ENCODE results near the gene NPLOC4.

The NPLOC4 gene

GRCh38 chr17:81545160-81545949, 91.6 kb downstream of the NPLOC4 start:
- Histone ChIP-seq H3K36me3 (ENCODE audit: control insufficient read depth, insufficient read depth, low read length) (no peaks in the 10 kb centered on the region), H2AFZ (no peak overlapping the region), H3K4me1 (no peaks in the 10 kb centered on the region), H3K4me2 (ENCODE audit: low read length) (no peak overlapping the region), H3K27me3 (ENCODE audit: control insufficient read depth, insufficient read depth, low read length) (no peaks in the 10 kb centered on the region), H3K27ac (no peak overlapping the region), H3K9me3 (ENCODE audit: control insufficient read depth, low read length) (no peaks in the 10 kb centered on the region), H3K9ac (no peak overlapping the region), H3K79me2 (no peaks in the 10 kb centered on the region), H3K4me3 (ENCODE audit: low read depth, low read length) (no peak overlapping the region)
- no peak for TF ChIP-seq CTCF (IDR thresholded peaks at IDR 0.05)

GRCh38 chr17:81544281-81544974, 92.5 kb downstream of the NPLOC4 start:
- Histone ChIP-seq H3K36me3 (ENCODE audit: control insufficient read depth, insufficient read depth, low read length) (no peaks in the 10 kb centered on the region), H2AFZ (no peak overlapping the region), H3K4me2 (ENCODE audit: low read length) (no peak overlapping the region), H3K27ac (no peak overlapping the region), H3K9me3 (ENCODE audit: control insufficient read depth, low read length) (no peaks in the 10 kb centered on the region), H3K4me1 (no peaks in the 10 kb centered on the region), H3K79me2 (no peaks in the 10 kb centered on the region), H3K9ac (no peak overlapping the region), H3K27me3 (ENCODE audit: control insufficient read depth, insufficient read depth, low read length) (no peaks in the 10 kb centered on the region), H3K4me3 (ENCODE audit: low read depth, low read length) (no peak overlapping the region)
- no peak for TF ChIP-seq CTCF (IDR thresholded peaks at IDR 0.05)

GRCh38 chr17:81543756-81544155, 93.2 kb downstream of the NPLOC4 start:
- H3K36me3 ChIP-seq (ENCODE audit: control insufficient read depth, insufficient read depth, low read length), result no peaks in the 10 kb centered on the region
- no peaks in the 10 kb centered on the region for H3K4me1 ChIP-seq
- H3K79me2 ChIP-seq, result no peaks in the 10 kb centered on the region
- H3K4me2 ChIP-seq (ENCODE audit: low read length), result no peak overlapping the region
- H3K4me3 ChIP-seq (ENCODE audit: low read depth, low read length), result no peak overlapping the region
- no peak overlapping the region for H2AFZ ChIP-seq
- H3K27ac ChIP-seq, result no peak overlapping the region
- H3K9ac ChIP-seq, result no peak overlapping the region
- TF ChIP-seq CTCF (IDR thresholded peaks at IDR 0.05), result no peak
- no peaks in the 10 kb centered on the region for H3K9me3 ChIP-seq (ENCODE audit: control insufficient read depth, low read length)
- H3K27me3 ChIP-seq (ENCODE audit: control insufficient read depth, insufficient read depth, low read length), result no peaks in the 10 kb centered on the region

GRCh38 chr17:81543339-81543675, 93.6 kb downstream of the NPLOC4 start:
- no peaks in the 10 kb centered on the region for H3K4me1 ChIP-seq
- H3K79me2 ChIP-seq, result no peaks in the 10 kb centered on the region
- H3K27me3 ChIP-seq (ENCODE audit: control insufficient read depth, insufficient read depth, low read length), result no peaks in the 10 kb centered on the region
- H3K9ac ChIP-seq, result no peak overlapping the region
- H3K4me3 ChIP-seq (ENCODE audit: low read depth, low read length), result no peak overlapping the region
- no peak overlapping the region for H3K27ac ChIP-seq
- H3K9me3 ChIP-seq (ENCODE audit: control insufficient read depth, low read length), result no peaks in the 10 kb centered on the region
- H3K36me3 ChIP-seq (ENCODE audit: control insufficient read depth, insufficient read depth, low read length), result no peaks in the 10 kb centered on the region
- no peak overlapping the region for H2AFZ ChIP-seq
- no peak for TF ChIP-seq CTCF (IDR thresholded peaks at IDR 0.05)
- no peak overlapping the region for H3K4me2 ChIP-seq (ENCODE audit: low read length)
